ENCODE measurements around the gene ALG5.

The ALG5 gene

DNA sequence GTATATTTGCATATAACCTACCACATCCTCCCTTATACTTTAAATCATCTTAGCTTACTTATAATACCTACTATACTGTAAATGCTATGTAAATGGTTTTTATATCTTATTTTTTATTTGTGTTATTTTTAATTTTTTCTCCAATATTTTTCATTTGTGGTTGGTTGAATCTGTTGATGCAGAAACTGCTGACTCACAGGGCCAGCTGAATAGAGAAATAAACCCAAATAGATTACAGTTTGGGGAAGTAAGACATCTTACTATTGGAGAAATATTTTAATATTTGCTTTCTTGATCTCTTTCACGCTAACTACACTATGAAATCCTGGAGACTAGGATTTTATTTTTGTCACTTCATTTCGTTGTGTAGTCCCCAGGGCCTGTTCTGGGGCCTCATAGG is 86.2 kb downstream of the ALG5 start:
- Histone ChIP-seq H3K9me3 (ENCODE audit: insufficient read depth, low read depth, low read length) (no peaks in the 10 kb centered on the region), H3K4me1 (ENCODE audit: insufficient read depth, low read length) (no peaks in the 10 kb centered on the region), H3K27ac (ENCODE audit: low read length) (no peak overlapping the region), H3K4me3 (ENCODE audit: low read length) (no peak overlapping the region), H3K36me3 (ENCODE audit: insufficient read depth, low read depth, low read length) (no peaks in the 10 kb centered on the region), H3K27me3 (ENCODE audit: insufficient read depth, low read length) (peaks cover 18% of the 10 kb centered on the region), H3K9ac (ENCODE audit: low read depth, low read length) (no peak overlapping the region)

DNA sequence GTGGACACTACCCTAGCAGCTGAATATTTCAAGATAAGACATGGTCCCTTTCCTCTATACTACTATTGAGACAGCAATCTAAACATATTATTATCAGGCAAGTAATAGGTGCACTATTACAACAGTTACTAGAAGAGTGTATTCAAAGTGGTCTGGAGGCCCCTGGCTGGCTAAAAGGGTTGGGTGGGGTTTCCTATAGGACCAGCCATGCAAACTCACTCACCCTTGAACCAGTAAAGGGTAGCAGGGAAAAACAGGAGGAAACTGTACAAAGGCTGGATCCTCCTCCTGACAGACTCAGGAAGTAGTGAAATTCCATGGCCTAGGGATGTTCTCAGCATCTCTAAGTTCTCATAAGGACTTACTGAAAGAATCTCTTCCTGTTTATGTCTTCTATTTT is 86.8 kb downstream of the ALG5 start:
- H3K9me3 ChIP-seq (ENCODE audit: insufficient read depth, low read depth, low read length), result no peaks in the 10 kb centered on the region
- no peaks in the 10 kb centered on the region for H3K4me1 ChIP-seq (ENCODE audit: insufficient read depth, low read length)
- no peaks in the 10 kb centered on the region for H3K36me3 ChIP-seq (ENCODE audit: insufficient read depth, low read depth, low read length)
- H3K27me3 ChIP-seq (ENCODE audit: insufficient read depth, low read length), result peaks cover 12% of the 10 kb centered on the region
- H3K27ac ChIP-seq (ENCODE audit: low read length), result no peak overlapping the region
- no peak overlapping the region for H3K9ac ChIP-seq (ENCODE audit: low read depth, low read length)
- no peak overlapping the region for H3K4me3 ChIP-seq (ENCODE audit: low read length)

DNA sequence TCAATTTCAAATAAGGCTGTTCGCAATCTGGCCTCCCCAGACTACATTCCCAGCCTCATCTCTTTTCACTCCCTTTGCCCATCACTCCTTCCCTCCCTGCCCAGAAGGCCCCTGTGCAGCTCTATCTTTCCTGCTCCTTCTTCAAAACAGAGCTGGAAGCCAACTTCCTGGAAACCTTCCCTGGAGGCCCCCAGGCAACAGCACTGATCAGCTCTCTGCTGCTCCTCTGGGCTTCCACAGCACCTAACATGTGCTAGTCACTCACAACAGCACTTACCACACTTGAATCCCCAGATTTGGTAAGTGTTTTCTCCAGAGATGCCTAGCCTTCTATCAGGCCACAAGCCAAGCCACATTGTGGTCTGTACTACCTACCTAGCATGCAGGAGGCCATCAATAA is 88.6 kb downstream of the ALG5 start:
- Histone ChIP-seq H3K9me3 (ENCODE audit: insufficient read depth, low read depth, low read length) (no peaks in the 10 kb centered on the region), H3K4me3 (ENCODE audit: low read length) (no peak overlapping the region), H3K27ac (ENCODE audit: low read length) (no peak overlapping the region), H3K4me1 (ENCODE audit: insufficient read depth, low read length) (no peaks in the 10 kb centered on the region), H3K27me3 (ENCODE audit: insufficient read depth, low read length) (no peaks in the 10 kb centered on the region), H3K36me3 (ENCODE audit: insufficient read depth, low read depth, low read length) (no peaks in the 10 kb centered on the region), H3K9ac (ENCODE audit: low read depth, low read length) (no peak overlapping the region)

DNA sequence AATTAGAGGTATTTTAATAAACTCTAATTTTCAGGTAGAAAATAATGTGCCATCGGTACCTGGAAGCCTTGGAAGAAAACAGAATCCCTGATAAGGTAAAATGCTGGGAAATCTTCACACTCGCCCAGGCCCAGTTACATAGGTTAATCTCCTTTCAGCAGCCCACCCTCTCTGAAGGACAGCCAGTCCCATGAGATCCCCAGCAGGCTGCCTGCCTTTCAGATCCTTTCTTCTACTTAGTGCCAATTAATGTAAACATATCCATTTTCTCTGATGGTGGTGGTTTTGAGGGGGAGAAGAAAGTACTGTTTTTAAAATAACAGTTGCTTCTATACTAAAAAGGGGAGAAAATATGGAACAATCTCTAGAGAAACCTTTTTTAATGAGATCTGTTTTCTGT is 91.3 kb downstream of the ALG5 start:
- Histone ChIP-seq H3K9me3 (ENCODE audit: insufficient read depth, low read depth, low read length) (no peaks in the 10 kb centered on the region), H3K27me3 (ENCODE audit: insufficient read depth, low read length) (no peaks in the 10 kb centered on the region), H3K4me1 (ENCODE audit: insufficient read depth, low read length) (no peaks in the 10 kb centered on the region), H3K27ac (ENCODE audit: low read length) (no peak overlapping the region), H3K4me3 (ENCODE audit: low read length) (no peak overlapping the region), H3K9ac (ENCODE audit: low read depth, low read length) (no peak overlapping the region), H3K36me3 (ENCODE audit: insufficient read depth, low read depth, low read length) (no peaks in the 10 kb centered on the region)

DNA sequence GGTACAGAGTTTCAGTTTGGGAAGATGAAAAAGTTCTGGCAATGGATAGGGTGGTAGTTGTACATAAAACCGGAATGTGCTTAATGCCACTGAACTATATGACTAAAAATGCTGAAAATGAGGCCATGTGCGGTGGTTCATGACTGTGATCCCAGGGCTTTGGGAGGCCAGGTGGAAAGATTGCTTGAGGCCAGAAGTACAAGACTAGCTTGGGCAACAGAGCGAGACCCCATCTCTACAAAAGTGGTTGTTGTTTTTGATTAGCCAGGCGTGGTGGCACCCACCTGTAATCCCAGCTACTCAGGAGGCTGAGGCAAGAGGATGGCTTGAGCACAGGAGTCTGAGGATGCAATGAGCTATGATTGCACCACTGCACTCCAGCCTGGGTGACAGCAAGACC is 91.9 kb downstream of the ALG5 start:
- H3K36me3 ChIP-seq (ENCODE audit: insufficient read depth, low read depth, low read length), result no peaks in the 10 kb centered on the region

DNA sequence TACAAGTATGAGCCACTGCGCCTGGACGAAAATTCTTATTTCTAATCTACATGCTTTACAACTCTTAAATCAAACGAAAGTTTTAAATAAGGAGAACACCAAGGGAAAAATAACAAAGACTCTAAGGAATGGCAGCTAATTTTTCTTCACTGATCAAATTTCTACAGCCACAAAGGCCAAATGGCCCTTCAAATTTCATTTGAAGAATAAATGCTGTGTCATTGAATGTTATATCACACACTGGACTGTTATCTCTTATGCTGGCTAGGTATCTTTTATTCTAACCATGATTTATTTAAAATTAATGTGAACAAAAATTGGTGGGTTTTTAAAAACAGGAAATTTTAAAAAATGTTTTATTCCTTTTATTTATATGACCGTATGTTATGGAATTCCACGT is 93.2 kb downstream of the ALG5 start:
- H3K27me3 ChIP-seq (ENCODE audit: insufficient read depth, low read length), result no peaks in the 10 kb centered on the region
- H3K36me3 ChIP-seq (ENCODE audit: insufficient read depth, low read depth, low read length), result no peaks in the 10 kb centered on the region
- H3K27ac ChIP-seq (ENCODE audit: low read length), result no peak overlapping the region
- H3K9me3 ChIP-seq (ENCODE audit: insufficient read depth, low read depth, low read length), result no peaks in the 10 kb centered on the region
- H3K4me3 ChIP-seq (ENCODE audit: low read length), result no peak overlapping the region
- no peak overlapping the region for H3K9ac ChIP-seq (ENCODE audit: low read depth, low read length)
- H3K4me1 ChIP-seq (ENCODE audit: insufficient read depth, low read length), result no peaks in the 10 kb centered on the region

More for the DNA sequence above, 91.9 kb downstream of the ALG5 start:
- H3K9me3 ChIP-seq (ENCODE audit: insufficient read depth, low read depth, low read length), result no peaks in the 10 kb centered on the region
- no peaks in the 10 kb centered on the region for H3K27me3 ChIP-seq (ENCODE audit: insufficient read depth, low read length)
- no peak overlapping the region for H3K4me3 ChIP-seq (ENCODE audit: low read length)
- no peaks in the 10 kb centered on the region for H3K4me1 ChIP-seq (ENCODE audit: insufficient read depth, low read length)
- no peak overlapping the region for H3K27ac ChIP-seq (ENCODE audit: low read length)
- no peak overlapping the region for H3K9ac ChIP-seq (ENCODE audit: low read depth, low read length)

DNA sequence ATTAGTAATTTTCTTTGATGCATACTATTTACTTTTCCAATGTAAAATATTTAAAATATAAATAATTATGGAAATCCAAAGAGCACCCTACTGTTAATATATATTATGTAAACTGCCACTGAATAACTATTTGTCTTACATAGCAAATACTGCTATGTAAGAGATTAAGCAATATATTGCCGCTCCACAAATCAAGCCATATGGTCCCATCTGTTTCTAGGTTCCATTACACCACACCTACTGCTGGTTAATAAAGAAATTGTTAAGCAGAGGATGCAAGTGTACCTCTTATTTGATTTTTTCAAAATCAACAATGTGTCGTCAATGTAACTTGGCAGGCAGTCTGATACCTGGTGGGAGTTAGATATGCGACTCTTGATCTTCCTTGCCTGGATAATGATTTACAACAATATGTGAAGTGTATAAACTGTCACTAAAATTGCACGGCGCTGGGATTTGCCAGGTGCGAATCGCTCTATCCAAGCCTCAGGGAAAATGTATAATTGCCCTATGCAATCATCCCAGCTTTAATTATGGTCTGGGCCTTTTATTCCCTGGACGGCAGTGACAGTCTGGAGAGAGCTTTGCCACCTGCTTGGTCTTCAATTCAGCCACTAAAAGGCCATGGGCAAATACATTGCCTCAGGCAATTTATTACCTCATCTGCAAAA is 95.1 kb downstream of the ALG5 start:
- Histone ChIP-seq H3K9me3 (ENCODE audit: insufficient read depth, low read depth, low read length) (no peaks in the 10 kb centered on the region; the same call in 1 of the 2 replicates), H3K27me3 (ENCODE audit: insufficient read depth, low read length) (no peaks in the 10 kb centered on the region), H3K4me1 (ENCODE audit: insufficient read depth, low read length) (no peaks in the 10 kb centered on the region), H3K36me3 (ENCODE audit: insufficient read depth, low read depth, low read length) (no peaks in the 10 kb centered on the region), H3K27ac (ENCODE audit: low read length) (no peak overlapping the region), H3K9ac (ENCODE audit: low read depth, low read length) (no peak overlapping the region), H3K4me3 (ENCODE audit: low read length) (no peak overlapping the region)
